HG03571 (cell line): ENCODE data around the gene SUMF2.
"Not testable (repeated sequence)": the region's sequence is repeated elsewhere in the genome, so short reads cannot be mapped to it uniquely, and the experiment has no call there.

Experiments used
- ATAC-seq: cut with Tn5 transposase; IDR thresholded peaks from one replicate; pipeline ENCODE4 v1.9.1; 2021; ENCODE audit not compliant: unreplicated experiment

The SUMF2 gene

DNA sequence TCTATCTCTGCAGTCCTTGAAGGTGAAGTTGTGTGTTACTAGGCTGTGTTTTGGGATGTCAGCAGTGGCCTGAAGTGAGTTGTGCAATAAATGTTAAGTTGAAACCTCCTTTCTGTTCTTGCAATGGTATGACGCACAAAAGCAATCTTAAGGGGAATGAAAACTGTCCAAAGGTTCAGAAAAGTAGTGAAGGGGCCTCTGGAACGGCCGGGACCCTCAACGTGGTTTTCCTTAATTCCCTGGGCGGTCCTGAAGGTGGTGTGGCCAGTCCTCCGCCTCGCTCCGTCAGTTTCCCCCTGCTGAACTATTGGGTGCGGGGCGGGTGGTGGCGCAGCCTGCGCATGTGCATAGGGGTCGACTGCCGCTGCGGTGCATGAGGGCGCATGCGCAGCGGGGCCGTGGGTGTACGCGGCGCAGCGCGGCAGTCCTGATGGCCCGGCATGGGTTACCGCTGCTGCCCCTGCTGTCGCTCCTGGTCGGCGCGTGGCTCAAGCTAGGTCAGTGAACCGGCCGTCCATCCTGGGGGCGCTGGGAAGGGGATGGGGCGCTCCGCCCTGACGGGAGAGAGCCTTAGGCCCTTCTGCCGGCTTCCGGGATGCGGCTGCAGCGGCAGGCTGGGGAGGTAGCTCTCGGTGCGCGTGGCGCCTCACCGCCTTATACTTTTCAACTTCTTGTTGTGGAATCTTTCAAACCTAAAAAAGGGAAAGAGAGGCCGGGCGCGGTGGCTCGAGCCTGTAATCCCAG is at the start of gene SUMF2:
SUMF2 (plus strand) TSS at position 405 of the 744 bp plus-strand sequence; CDS start at position 431, 26 bp downstream.
- peak; percentile 82 for ATAC-seq

DNA sequence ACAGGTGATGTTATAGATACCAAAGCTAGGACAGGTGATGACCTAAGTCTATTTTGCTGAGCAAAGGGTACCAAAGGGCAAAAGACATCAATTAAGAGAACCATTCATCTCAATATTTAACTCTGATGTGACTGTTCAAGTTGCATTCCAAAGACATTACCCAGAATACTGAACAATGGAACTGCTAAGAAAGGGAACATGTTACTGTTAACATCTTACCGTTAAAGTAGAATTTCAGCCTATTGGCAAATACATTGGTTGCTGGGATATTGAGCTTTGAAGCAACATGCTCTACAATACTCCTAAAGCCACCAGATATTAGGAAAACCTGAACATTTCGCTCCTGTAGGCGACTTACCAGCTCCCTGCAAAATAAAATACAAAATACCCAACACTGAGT is 47.1 kb upstream of the SUMF2 start:
- not testable (repeated sequence) for ATAC-seq

DNA sequence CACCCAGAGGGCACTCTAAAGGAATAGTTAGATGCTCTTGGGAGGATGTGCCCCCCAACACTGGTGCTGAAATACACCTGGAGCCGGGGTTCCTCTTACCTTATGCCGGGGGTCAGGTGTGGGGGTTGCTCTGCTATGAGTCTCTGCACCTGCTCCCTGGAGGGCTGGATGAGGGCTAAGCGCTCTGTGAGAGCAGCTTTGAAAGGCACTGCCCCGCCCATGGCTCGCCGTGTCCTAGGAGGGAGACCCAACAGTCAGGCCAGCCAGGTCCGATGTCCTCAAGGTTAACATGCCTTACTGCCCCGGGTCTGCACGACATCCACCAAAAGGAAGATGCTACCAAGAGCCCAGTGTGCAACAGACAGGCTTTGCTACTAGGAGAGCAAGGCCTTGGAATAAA is 44.6 kb upstream of the SUMF2 start:
- no peak for ATAC-seq

DNA sequence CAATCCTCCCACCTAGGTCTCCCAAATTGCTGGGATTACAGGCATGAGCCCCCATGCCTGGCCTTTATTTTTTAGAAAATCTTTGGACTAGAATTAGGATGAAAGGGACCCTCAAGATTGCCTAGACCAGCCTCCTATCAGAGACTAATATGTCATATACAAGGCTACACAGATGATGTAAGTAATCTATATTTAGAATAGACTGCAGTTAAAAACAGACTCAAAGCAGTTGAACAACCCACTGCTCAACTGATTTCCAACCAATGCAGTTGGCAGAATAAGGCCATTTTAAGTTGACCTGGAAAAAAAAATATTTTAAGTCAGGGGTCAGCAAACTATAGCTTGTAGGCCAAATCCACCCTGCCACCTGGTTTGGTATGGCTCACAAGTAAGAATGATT is 40.6 kb upstream of the SUMF2 start:
- ATAC-seq: no peak

DNA sequence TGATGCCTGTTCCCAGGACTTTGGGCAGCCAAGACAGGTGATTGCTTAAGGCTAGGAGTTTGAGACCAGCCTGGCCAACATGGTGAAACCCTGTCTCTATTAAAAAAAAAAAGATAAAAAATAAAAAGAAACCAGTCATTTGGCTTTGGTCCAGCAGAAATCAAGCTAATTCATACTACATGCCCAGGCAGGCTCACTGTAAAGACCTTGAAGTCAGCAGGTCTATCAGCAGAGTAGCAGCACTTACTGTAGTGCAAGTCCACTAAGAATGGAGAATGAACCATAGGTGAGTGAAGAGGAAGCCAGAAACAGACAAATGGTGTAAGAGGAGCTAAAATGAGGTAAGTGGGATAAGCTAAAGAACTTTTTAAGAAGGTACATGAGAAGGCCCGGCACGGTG is 37.5 kb upstream of the SUMF2 start:
- ATAC-seq: no peak

DNA sequence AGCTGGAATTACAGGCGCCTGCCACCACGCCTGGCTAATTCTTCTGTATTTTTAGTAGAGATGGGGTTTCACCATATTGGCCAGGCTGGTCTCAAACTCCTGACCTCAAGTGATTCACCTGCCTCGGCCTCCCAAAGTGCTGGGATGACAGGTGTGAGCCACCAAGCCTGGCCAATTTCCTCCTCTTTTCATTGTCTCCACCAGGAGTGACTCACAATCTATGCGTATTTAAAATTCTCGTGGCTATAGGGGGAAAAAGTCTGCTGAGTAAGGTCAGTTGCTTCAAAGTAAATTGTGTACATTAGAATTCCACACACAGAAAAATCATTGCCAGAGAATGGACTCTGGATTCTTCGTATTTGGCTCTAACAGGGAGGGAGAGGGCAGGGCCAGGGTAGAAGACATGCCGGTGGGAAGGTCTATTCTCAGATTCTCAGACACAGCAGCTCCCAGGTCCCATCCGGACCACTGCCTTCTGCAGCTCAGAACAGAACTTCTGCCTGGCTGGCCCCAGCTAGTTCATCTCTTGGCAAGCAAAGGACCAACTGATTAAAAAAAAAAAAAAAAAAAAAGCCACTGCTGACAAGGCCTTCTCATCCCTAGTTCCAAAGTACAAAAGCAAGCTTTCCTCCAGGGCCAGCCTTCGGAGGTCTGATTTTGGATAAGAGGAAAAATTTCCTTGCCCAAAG is 35.0 kb upstream of the SUMF2 start:
- no peak for ATAC-seq

DNA sequence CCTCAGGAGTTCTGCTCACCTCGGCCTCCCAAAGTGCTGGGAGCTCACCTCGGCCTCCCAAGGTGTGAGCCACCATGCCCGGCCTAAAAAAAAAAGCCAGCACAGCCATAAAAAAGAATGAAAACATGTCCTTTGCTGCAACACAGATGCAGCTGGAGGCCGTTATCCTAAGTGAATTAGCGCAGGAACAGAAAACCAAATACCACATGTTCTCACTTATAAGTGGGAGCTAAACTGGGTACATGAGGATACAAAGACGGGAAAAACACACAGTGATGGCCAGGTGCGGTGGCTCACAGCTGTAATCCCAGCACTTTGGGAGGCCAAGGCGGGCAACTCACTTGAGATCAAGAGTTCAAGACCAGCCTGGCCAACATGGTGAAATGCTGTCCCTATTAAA is 33.7 kb upstream of the SUMF2 start:
- ATAC-seq: no peak

DNA sequence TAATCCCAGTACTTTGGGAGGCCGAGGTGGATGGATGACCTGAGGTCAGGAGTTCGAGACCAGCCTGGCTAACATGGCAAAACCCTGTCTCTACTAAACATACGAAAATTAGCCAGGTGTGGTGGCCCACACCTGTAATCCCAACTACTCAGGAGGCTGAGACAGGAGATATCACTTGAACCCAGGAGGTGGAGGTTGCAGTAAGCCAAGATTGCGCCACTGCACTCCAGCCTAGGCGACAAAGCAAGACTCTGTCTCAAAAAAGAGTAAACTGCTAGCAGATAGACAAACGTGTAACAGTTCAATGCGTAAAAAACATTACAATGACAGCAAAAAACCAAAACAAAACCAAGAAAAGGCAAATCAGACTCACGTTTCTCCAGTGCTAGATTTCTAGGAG is 32.5 kb upstream of the SUMF2 start:
- not testable (repeated sequence) for ATAC-seq

DNA sequence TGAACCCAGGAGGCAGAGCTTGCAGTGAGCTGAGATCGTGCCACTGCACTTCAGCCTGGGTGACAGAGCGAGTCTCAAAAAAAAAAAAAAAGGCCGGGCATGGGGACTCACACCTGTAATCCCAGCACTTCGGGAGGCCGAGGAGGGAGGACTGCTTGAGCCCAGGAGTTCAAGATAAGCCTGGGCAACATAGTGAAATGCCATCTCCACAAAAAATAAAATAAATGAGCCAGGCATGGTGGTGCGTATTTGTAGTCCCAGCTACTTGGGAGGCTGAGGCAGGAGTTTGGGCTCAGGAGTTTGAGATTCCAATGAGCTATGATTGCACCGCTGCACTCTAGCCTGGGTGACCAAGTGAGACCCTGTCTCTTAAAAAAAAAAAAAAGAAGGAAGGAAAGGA is 31.5 kb upstream of the SUMF2 start:
- ATAC-seq: not testable (repeated sequence)

DNA sequence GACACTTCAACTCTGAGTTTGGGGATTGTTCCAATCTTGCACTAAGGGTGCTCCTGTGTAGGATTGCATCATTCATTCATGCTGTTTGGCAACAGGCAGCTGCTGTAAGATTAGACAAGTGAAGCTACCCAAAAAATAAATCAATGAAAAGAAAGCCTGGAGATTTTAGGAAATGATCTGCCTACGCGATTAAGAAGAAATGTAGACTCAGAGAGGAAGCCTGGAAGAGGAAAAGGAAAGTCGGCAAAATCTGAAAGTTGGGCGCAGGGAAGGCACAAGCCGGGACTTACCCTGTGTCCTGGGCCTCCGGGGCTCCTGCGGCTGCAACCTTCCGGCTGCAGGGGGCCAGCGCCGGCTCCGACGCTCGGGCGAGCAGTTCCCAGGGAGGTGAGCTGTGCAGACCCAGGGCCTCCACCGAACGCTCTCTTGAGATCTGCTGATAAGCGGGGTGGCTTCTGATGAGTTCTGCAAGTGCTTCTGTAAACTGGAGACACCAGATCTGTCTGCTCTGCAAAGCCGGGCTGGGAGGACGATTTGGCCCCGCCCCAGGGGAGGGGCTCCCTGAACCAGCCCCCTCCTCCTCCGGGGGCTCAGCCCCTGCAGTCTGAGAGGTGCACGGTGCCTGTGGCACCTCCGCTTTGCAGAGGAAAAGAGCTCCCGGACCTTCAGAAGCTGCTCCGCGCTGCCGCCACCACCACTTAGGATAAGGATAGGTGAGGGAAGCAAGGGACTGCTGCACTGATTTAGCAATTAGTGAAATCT is 30.2 kb upstream of the SUMF2 start:
- ATAC-seq: peak; percentile 98

DNA sequence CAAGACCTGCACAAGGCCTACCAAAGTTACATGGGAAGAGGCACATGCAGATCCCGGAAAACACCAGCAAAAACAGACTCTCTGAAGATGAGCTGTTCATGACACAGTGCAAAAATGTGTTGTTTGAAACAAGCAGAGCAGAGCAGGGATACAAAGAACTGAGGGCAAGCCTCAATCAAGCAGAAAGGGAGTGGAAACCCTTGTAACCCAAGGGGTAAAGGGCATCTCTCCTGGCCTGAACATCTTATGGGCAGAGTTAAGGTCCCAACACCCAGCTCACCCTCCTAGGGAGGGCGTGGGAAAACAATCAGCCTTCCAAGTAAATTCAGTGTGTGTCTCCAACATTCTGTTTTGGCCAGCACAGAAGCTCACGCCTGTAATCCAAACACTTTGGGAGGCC is 23.4 kb upstream of the SUMF2 start:
- ATAC-seq: no peak

DNA sequence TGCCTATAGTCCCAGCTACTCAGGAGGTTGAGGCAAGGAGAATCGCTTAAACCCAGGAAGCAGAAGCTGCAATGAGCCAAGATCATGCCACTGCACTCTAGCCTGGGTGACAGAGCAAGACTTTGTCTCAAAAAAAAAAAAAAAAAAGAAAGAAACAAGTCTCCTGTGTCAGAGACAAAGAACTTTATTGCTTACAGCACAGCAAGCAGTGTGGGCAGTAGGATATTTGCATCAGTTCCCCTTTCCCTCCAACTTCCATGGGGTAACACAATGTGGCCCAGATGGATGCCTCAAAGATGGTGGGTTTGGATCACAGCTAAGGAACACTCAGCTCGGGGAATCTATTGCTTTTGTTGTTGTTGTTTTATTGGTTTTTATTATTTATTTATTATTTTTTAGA is 18.3 kb upstream of the SUMF2 start:
- ATAC-seq: not testable (repeated sequence)

DNA sequence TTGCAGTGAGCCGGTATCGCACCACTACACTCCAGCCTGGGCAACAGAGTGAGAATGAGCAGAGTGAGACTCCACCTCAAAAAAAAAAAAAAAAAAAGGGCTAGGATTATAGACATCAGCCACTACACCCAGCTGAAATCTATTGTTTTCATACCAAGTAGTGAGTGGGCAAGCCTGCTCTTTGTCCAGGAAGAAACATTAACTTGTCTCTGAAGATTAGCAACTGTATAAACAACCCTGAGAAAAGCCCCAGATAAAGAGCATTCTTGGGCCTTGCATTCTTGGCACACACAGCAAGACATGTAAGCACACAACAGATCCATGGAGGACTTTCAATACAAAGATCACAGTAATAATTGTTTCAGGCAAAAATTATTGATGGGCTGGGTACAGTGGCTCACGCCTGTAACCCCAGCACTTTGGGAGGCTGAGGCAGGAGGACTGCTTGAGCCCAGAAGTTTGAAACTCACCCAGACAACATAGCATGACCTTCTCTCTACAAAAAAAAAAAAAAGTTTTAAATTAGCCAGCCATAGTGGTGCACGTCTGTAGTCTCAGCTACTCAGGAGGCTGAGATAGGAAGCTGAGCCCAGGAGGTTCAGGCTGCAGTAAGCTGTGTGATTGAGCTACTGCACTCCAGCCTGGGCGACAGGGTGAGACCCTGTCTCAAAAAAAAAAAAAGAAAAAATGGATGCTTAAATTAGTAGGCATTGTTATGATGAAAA is 17.2 kb upstream of the SUMF2 start:
- no peak for ATAC-seq

DNA sequence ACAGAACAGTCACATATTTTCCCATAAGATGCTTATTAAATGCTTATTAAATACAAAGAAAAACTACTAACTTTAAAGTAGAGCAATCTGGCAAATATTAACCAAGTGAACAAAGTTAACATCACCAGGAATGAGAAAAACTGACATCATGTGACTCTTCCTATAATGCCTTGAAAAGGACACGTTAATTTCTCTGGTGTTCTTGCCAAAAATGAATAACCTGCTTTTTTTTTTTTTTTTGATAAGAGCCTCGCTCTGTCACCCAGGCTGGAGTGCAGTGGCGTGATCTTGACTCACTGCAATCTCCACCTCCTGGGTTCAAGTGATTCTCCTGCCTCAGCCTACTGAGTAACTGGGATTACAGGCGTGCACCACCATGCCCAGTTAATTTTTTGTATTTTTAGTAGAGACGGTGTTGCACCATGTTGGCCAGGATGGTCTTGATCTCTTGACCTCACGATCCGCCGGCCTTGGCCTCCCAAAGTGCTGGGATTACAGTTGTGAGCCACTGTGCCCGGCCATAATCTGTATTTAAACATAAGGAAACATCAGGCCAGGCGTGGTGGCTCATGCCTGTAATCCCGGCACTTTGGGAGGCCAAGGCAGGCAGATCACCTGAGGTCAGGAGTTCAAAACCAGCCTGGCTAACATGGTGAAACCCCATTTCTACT is 16.5 kb upstream of the SUMF2 start:
- not testable (repeated sequence) for ATAC-seq

DNA sequence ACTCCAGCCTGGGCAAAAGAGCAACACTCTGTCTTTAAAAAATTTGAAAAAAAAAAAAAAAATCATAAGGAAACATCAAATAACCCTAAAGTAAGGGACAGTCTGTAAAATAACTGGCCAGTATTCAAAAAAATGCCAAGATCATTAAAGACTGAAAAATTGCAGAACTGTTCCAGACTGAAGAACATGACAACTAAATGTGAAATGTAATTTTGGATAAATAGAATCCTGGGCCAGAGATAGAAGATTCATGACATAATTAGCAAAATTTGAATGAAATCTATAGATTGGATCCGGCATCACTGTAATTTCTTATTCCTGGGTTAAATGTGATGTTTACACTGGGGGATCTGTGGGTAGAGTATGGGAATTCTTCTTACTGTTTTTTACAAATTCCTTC is 15.8 kb upstream of the SUMF2 start:
- no peak for ATAC-seq

DNA sequence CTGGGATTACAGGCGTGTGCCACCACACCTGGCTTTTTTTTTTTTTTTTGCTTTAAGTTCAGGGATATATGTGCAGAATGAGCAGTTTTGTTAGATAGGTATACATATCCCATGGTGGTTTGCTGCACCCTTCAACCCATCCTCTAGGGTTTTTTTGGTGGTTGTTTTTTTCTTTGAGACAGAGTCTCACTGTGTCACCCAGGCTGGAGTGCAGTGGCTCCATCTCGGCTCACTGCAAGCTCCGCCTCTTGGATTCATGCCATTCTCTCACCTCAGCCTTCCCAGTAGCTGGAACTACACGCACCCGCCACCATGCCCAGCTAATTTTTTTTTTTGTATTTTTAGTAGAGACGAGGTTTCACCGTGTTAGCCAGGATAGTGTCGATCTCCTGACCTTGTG is 15.3 kb upstream of the SUMF2 start:
- not testable (repeated sequence) for ATAC-seq

DNA sequence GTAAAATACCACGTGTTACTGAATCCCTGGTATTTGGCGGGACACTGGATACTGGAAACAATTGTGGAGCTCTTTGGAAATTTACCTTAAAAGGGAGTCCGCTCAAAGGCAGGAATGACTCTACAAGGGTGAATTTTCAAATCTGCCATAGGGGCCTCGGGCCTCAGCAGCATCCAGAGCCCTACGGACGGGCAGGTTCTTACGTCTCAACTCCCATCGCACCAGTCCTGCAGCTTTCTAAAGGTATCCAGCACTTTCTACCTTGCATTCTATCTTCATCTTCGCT is 13.1 kb upstream of the SUMF2 start:
- ATAC-seq: no peak

DNA sequence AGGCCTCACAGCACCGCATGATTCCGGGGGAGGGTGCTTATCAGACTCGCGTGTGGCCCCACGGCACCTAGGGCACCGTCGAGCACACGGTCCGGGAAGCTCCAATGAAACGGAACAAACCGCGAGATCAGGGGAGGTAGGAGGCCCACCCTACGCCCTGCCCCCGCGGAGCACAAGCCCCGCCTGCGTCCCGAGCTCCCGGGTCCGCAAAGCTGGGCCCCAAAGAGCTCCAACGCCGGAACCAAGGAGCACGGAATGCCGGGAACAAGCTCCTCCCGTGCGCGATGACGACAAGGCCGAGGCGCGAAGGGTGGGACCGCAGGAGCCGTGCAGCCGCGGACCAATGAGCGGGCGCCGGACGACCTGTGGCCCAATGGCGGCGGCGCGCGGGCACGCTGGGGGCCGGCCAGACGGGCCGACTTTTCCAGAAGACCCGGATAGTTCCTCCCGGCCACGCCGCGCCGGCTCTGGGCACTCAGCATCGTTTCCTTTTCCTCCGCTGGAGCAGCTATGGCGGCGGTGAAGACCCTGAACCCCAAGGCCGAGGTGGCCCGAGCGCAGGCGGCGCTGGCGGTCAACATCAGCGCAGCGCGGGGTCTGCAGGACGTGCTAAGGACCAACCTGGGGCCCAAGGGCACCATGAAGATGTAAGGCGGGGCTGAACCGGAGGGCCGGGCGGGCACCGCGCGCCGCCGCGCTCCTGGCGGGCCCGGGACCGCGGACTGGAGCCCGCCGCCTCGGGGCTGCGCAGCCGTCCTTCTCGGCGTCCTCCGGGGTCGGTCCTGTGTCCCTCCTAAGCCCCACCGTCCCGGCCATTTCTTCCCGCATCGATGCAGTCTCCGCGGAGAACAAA is 12.5 kb upstream of the SUMF2 start, which contains the start of the genes CCT6A and PSPH:
CCT6A (plus strand) TSS at position 427 of the 853 bp plus-strand sequence; CDS start at position 511, 84 bp downstream.
PSPH (minus strand) TSS at position 106 of the 853 bp plus-strand sequence. CDS start 30,232 bp downstream, outside the sequence.
- ATAC-seq: peak; percentile 95

DNA sequence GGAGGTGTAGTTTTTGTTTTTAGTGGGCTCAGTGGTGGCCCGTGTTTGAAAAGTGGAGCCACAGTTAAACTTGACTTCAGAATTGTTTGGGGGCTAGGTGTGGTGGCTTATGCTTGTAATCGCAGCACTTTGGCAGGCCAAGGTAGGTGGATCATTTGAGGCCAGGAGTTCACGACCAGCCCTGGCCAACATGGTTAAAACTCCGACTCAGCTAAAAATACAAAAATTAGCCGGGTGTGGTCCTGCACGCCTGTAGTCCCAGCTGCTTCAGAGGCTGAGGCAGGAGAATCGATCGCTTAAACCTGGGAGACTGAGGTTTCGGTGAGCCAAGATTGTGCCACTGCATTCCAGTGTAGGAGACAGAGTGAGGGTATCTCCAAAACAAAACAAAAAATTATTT is 10.7 kb upstream of the SUMF2 start:
- ATAC-seq: no peak

DNA sequence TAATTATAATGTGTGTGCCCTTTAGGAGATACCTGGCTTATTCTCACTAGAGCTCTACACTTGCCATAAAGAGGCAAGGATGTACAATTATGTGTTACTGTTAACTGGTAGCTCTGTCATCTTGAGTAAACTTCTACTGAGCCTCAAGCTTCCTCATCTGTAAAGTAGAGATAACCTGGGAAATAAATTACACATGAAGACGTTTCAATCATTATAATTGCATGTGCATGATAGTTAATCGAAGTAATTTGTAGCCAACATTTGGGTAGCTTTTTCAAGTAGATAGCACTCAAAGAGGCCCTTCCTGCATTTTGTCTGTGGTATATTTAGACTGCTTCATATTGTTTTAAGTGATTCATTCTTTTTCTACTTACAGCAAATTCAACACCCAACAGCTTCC is 10.1 kb upstream of the SUMF2 start:
- ATAC-seq: no peak
